GM23338 (cell line): ENCODE results near the gene CCDC68. TPM values are rescaled to one million over a fixed set of nuclear protein-coding genes. Genes with fewer than 3 reads are reported as not detected.

Source experiments
- ATAC-seq: fragments of 200-7000 bp; cut with Tn5 transposase; 3 replicates; pipeline ENCODE4 v1.9.1; 2020
- DNase-seq: peaks from one replicate; pipeline ENCODE4 v3.0.0-alpha.2; 2015; ENCODE audit warnings: low spot score
- H2AFZ ChIP-seq: fragments of 200-600 bp; sonication (generic); 2 replicates; pipeline ENCODE4 v1.8.0; 2016; ENCODE audit warnings: antibody characterized with exemption, mild to moderate bottlenecking, moderate library complexity
- H3F3A ChIP-seq: fragments of 200-600 bp; sonication (generic); replicated peaks from 2 replicates; pipeline ENCODE4 v1.8.0; 2017; ENCODE audit warnings: antibody characterized with exemption, mixed run types, low read depth
- H3K27ac ChIP-seq: fragments of 200-600 bp; sonication (generic); 2 replicates; pipeline ENCODE4 v1.6.1; 2016; ENCODE audit warnings: low read depth
- H3K27me3 ChIP-seq: fragments of 200-600 bp; sonication (generic); 2 replicates; pipeline ENCODE4 v1.8.0; 2016; ENCODE audit warnings: mild to moderate bottlenecking, mixed run types, moderate library complexity; ENCODE audit not compliant: insufficient read depth
- H3K36me3 ChIP-seq: fragments of 200-600 bp; sonication (generic); 2 replicates; pipeline ENCODE4 v1.8.0; 2016; ENCODE audit warnings: mild to moderate bottlenecking; ENCODE audit not compliant: insufficient read depth
- H3K4me1 ChIP-seq: fragments of 200-600 bp; sonication (generic); 2 replicates; pipeline ENCODE4 v1.8.0; 2016; ENCODE audit warnings: mild to moderate bottlenecking, moderate library complexity; ENCODE audit not compliant: insufficient read depth
- H3K4me2 ChIP-seq: fragments of 200-600 bp; sonication (generic); 2 replicates; pipeline ENCODE4 v1.7.1; 2017; ENCODE audit warnings: mixed run types
- H3K4me3 ChIP-seq: fragments of 200-600 bp; sonication (generic); 2 replicates; pipeline ENCODE4 v1.6.1; 2016; ENCODE audit warnings: mixed run types
- H3K79me2 ChIP-seq: fragments of 200-600 bp; sonication (generic); replicated peaks from 2 replicates; pipeline ENCODE4 v1.8.0; 2017; ENCODE audit warnings: mild to moderate bottlenecking; ENCODE audit not compliant: insufficient read depth
- H3K9me2 ChIP-seq: fragments of 200-600 bp; sonication (generic); 2 replicates; pipeline ENCODE4 v1.8.0; 2017; ENCODE audit not compliant: insufficient read depth
- H4K20me1 ChIP-seq: fragments of 200-600 bp; sonication (generic); replicated peaks from 2 replicates; pipeline ENCODE4 v1.8.0; 2017; ENCODE audit warnings: mild to moderate bottlenecking; ENCODE audit not compliant: insufficient read depth
- H3K27ac Mint-ChIP-seq: 2 replicates; pipeline ENCODE4 v1.8.0; 2020; ENCODE audit warnings: inconsistent platforms, mild to moderate bottlenecking, moderate library complexity, mixed read lengths
- H3K27me3 Mint-ChIP-seq: 3 replicates; pipeline ENCODE4 v1.8.0; 2022; ENCODE audit warnings: low read depth, mild to moderate bottlenecking, moderate library complexity, mixed read lengths, inconsistent platforms; ENCODE audit not compliant: insufficient read depth, poor library complexity
- H3K36me3 Mint-ChIP-seq: 3 replicates; pipeline ENCODE4 v1.8.0; 2021; ENCODE audit warnings: low read depth, mild to moderate bottlenecking, inconsistent platforms, moderate library complexity, mixed read lengths
- H3K4me1 Mint-ChIP-seq: 3 replicates; pipeline ENCODE4 v1.8.0; 2020; ENCODE audit warnings: mild to moderate bottlenecking, inconsistent platforms, mixed read lengths
- H3K4me3 Mint-ChIP-seq: 3 replicates; pipeline ENCODE4 v1.8.0; 2021; ENCODE audit warnings: moderate library complexity, mild to moderate bottlenecking, inconsistent platforms, mixed read lengths
- H3K9me3 Mint-ChIP-seq: 3 replicates; pipeline ENCODE4 v1.8.0; 2020; ENCODE audit warnings: moderate library complexity, mild to moderate bottlenecking, inconsistent platforms, mixed read lengths
- CREB1 ChIP-seq: fragments of 250-450 bp; sonication (Bioruptor Pico); IDR thresholded peaks from 2 replicates; pipeline ENCODE4 v1.5.0; 2020; ENCODE audit warnings: low read depth, mild to moderate bottlenecking, moderate library complexity
- EZH2 ChIP-seq: fragments of 200-600 bp; sonication (generic); IDR thresholded peaks from one replicate; pipeline ENCODE4 v1.8.0; 2017; ENCODE audit warnings: antibody characterized with exemption, mild to moderate bottlenecking, low read depth; ENCODE audit not compliant: unreplicated experiment
- EZH2phosphoT487 ChIP-seq: fragments of 200-600 bp; sonication (generic); IDR thresholded peaks from one replicate; pipeline ENCODE4 v1.8.1; 2018; ENCODE audit warnings: antibody characterized with exemption; ENCODE audit not compliant: unreplicated experiment
- NANOG ChIP-seq: IDR thresholded peaks from 2 replicates; pipeline ENCODE4 v1.6.1; 2016; ENCODE audit warnings: antibody characterized with exemption, borderline replicate concordance
- POLR2AphosphoS5 ChIP-seq: IDR thresholded peaks from 2 replicates; pipeline ENCODE4 v1.6.1; 2016; ENCODE audit warnings: antibody characterized with exemption, low read depth
- REST ChIP-seq: IDR thresholded peaks from one replicate; pipeline ENCODE4 v1.6.1; 2018; ENCODE audit warnings: antibody characterized with exemption; ENCODE audit not compliant: unreplicated experiment
- ZNF114 ChIP-seq: fragments of 250-450 bp; sonication (Bioruptor Pico); IDR thresholded peaks from 2 replicates; pipeline ENCODE4 v1.5.0; 2020; ENCODE audit warnings: mild to moderate bottlenecking, moderate library complexity
- ZNF331 ChIP-seq: fragments of 250-450 bp; sonication (Bioruptor Pico); IDR thresholded peaks from 2 replicates; pipeline ENCODE4 v1.5.0; 2020; ENCODE audit warnings: low read depth, mild to moderate bottlenecking, moderate library complexity
- ZNF462 ChIP-seq: fragments of 250-450 bp; sonication (Bioruptor Pico); IDR thresholded peaks from 2 replicates; pipeline ENCODE4 v1.5.0; 2020; ENCODE audit warnings: mild to moderate bottlenecking, moderate library complexity
- polyA plus RNA-seq: library from polyadenylated mRNA; unstranded; fragments of >200 nt; fragmentation: Nextera tagmentation; extraction: Ambion mirVana; gene quantifications from 2 replicates; pipeline ENCODE4 v1.2.1, GENCODE V29; 2016
- total RNA-seq: library from RNA; depleted of rRNA; stranded (reverse); fragments of >200 nt; shearing (Covaris generic); gene quantifications from 2 replicates; pipeline ENCODE4 v1.2.3, GENCODE V29; 2014

CCDC68 gene
- total and polyA plus RNA-seq, 2 experiments from 2014 or later: 1.6 to 3.7 TPM

- Mint-ChIP-seq H3K4me1 (peaks cover 7% of the 10 kb centered on the region), H3K36me3 (no peaks in the 10 kb centered on the region), H3K9me3 (no peaks in the 10 kb centered on the region), H3K27ac (no peak overlapping the region), H3K4me3 (no peak overlapping the region), H3K27me3 (peaks cover 2% of the 10 kb centered on the region)
- Histone ChIP-seq H3F3A (no peaks in the 10 kb centered on the region), H3K36me3 (no peaks in the 10 kb centered on the region), H2AFZ (no peak overlapping the region), H3K4me3 (no peak overlapping the region), H3K27me3 (no peaks in the 10 kb centered on the region), H3K4me1 (0 out of 2 replicates have a peak, but pooled peaks cover 3% of the 10 kb centered on the region), H3K27ac (no peak overlapping the region), H3K79me2 (no peaks in the 10 kb centered on the region), H3K9me2 (no peaks in the 10 kb centered on the region), H4K20me1 (no peaks in the 10 kb centered on the region), H3K4me2 (no peak overlapping the region)
- DNase-seq: no peak
- ATAC-seq: no peak
- no peak for TF ChIP-seq POLR2AphosphoS5
- TF ChIP-seq NANOG: no peak
- no peak for TF ChIP-seq EZH2phosphoT487
- no peak for TF ChIP-seq EZH2
- no peak for TF ChIP-seq ZNF462 (CRISPR knock-in tag)
- no peak for TF ChIP-seq ZNF114
These were observed 34.3 kb downstream of the CCDC68 start for GRCh38 chr18:54924948-54925347.

GRCh38 chr18:54923339-54923956 is 35.8 kb downstream of the CCDC68 start:
- no peak overlapping the region for H3K27ac ChIP-seq
- no peak for TF ChIP-seq ZNF331
- no peak for TF ChIP-seq REST
- TF ChIP-seq CREB1 (CRISPR knock-in tag): no peak
- no peak for TF ChIP-seq POLR2AphosphoS5
- no peaks in the 10 kb centered on the region for H3K79me2 ChIP-seq
- no peaks in the 10 kb centered on the region for H3K36me3 ChIP-seq
- H3K27ac Mint-ChIP-seq: no peak overlapping the region
- ATAC-seq (no peak), DNase-seq (no peak)
- H3K9me3 Mint-ChIP-seq: no peaks in the 10 kb centered on the region
- H3K4me1 Mint-ChIP-seq: peaks cover 7% of the 10 kb centered on the region
- no peak overlapping the region for H3K4me3 Mint-ChIP-seq
- no peaks in the 10 kb centered on the region for H3K36me3 Mint-ChIP-seq
- H3K4me2 ChIP-seq: no peak overlapping the region
- no peaks in the 10 kb centered on the region for H4K20me1 ChIP-seq
- H3K27me3 ChIP-seq: no peaks in the 10 kb centered on the region
- H3K27me3 Mint-ChIP-seq: peaks cover 2% of the 10 kb centered on the region
- H3F3A ChIP-seq: no peaks in the 10 kb centered on the region
- peak overlapping the region; percentile 81; the same call in 1 of the 2 replicates for H2AFZ ChIP-seq
- 0 out of 2 replicates have a peak, but pooled peaks cover 3% of the 10 kb centered on the region for H3K4me1 ChIP-seq
- H3K4me3 ChIP-seq: no peak overlapping the region
- H3K9me2 ChIP-seq: no peaks in the 10 kb centered on the region
